Activated CD8-positive, alpha-beta memory T cell treated with anti-CD3 and anti-CD28 coated beads, Interleukin-2, amount 50 U/mL, for 1 hour (primary cell): ENCODE measurements around the gene HYCC1.
"Not testable (repeated sequence)": the region's sequence is repeated elsewhere in the genome, so short reads cannot be mapped to it uniquely, and the experiment has no call there.

Experiments
- DNase-seq: peaks from one replicate; pipeline ENCODE4 v3.0.0-alpha.2; 2020; ENCODE audit errors: extremely low read depth

Gene HYCC1

GRCh38 chr7:23013715-23014649 lies at the start of gene HYCC1:
TSS of gene HYCC1 (minus strand) at chr7:23014130. CDS start at chr7:22991111, 23,019 bp downstream.
- peak; percentile 97 for DNase-seq

DNA sequence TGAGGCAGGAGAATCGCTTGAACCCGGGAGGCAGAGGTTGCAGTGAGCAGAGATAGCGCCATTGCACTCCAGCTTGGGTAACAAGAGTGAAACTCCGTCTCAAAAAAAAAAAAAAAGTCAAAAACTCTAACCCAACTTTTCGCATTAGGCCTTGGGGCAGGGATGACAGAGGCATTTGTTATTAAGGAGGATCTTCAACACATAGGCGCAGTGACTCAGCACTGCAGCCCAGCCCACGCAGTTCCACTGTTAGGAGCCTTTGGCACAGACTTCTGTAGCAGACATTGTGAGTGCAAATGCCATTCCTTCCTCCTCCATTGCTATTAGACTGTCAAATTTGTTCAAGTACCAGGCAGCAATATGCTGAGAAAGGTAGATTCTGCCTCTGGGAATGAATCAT lies 48.5 kb upstream of the HYCC1 start:
- DNase-seq = no peak

- no peak for DNase-seq
These were observed 47.4 kb upstream of the HYCC1 start for GRCh38 chr7:23061327-23061726.

DNA sequence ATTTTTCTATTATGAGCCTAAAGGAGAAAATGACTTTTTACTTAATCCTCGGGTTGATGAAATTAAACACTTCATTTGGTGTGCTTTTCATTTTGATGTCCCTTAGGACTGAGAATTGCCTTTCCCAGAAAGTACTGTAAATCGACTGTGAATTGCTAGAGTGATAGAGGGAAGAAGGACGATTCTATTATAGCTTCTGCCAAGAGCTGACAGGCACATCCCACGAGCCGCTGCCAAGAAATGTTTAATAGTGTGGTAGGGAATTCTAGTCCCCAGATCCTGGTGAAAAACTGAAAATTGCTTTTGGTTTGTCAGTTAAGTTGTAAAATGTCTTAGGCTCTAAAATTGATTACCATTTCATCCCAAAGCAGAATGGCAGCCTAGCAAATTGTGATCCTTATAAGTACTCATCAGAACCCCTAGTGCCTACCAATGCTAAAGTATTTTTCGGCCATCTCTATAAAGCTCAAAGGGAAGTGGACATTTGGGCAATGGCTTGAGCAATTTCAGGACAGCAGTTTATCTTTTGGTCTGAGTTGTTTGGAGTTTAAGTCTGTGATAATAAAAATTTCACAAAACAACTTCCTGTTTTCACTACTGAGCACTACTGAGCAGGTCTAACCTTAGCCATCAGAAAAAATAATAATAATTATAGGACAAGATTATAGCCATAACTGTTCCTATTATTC lies 44.6 kb upstream of the HYCC1 start:
- no peak for DNase-seq

- DNase-seq = peak; percentile 16
These were observed 41.8 kb upstream of the HYCC1 start for GRCh38 chr7:23055582-23056178.

GRCh38 chr7:23051124-23051485 lies 37.2 kb upstream of the HYCC1 start:
- not testable (repeated sequence) for DNase-seq

DNA sequence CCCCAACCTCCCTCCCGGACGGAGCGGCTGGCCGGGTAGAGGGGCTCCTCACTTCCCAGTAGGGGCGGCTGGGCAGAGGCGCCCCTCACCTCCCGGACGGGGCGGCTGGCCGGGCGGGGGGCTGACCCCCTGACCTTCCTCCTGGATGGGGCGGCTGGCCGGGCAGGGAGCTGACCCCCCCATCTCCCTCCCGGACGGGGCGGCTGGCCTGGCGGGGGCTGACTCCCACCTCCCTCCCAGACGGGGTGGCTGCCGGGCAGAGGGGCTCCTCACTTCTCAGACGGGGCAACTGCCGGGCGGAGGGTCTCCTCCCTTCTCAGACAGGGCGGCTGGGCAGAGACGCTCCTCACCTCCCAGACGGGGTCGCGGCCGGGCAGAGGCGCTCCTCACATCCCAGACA lies 32.4 kb upstream of the HYCC1 start:
- DNase-seq = not testable (repeated sequence)

- DNase-seq = not testable (repeated sequence)
These were observed 31.2 kb upstream of the HYCC1 start for GRCh38 chr7:23045086-23045485.

DNA sequence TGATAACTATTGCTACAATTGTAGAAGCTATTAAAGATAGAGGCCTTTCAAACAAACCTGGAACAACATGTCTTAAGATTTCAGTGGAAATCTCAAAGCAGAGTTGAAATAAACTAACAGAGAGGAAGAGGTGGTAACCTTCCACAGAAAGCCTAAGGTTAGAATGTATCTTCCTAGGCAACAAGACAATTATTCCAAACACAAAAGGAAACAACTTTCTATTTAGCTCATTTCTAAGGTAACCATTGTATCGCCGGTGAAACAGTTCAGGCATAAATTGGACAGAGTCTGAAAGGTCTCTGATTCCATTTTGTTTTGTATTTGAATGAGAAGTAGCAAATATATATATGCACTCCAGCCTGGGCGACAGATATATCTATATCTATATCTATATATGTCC lies 30.7 kb upstream of the HYCC1 start:
- no peak for DNase-seq

DNA sequence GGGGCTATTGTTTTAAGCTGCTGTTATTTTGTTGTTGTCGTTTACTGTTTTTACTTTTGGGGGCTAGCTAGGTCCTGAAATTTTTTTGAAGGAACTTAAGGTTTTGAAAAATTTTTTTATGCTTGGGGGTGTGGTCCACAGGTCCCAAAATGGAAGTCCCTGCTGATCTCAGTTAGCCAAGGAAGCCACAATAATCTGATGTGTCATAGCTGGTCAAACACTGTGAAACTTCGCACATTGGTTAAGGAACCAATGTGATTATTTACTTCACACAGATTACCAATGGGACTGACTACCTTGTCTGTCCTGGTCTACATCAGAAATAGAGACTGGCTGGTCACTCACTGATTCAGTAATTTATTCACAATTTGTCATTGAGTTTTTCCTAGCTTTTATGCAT lies 29.5 kb upstream of the HYCC1 start:
- DNase-seq = no peak

DNA sequence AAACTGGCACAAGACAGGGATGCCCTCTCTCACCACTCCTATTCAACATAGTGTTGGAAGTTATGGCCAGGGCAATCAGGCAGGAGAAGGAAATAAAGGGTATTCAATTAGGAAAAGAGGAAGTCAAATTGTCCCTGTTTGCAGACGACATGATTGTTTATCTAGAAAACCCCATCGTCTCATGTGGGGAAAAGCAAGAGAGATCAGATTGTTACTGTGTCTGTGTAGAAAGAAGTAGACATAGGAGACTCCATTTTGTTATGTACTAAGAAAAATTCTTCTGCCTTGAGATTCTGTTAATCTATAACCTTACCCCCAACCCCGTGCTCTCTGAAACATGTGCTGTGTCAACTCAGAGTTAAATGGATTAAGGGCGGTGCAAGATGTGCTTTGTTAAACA lies 25.7 kb upstream of the HYCC1 start:
- DNase-seq = not testable (repeated sequence)

- DNase-seq = not testable (repeated sequence)
These were observed 21.8 kb upstream of the HYCC1 start for GRCh38 chr7:23035542-23036371.

GRCh38 chr7:23027261-23027660 lies 13.3 kb upstream of the HYCC1 start:
- no peak for DNase-seq

GRCh38 chr7:23026164-23026563 lies 12.2 kb upstream of the HYCC1 start:
- no peak for DNase-seq

DNA sequence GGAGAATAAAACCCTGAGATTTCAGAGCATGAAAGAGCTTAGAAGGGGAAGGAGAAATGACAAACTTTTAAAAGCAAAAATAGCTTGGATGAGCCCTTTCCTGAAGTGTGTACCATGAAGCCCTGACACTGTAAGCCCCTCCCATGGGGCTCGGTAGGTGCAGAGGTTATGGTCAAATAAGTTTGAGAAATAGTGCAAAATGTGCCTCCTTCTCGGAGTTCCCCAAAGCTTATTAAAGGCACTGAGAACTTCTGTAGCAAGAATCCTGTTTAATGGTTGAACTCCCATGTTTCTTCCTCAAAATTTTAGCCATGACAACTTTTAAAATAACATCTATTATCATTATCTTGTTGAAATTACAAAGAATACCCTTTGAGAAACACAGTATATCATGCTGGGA lies 10.5 kb upstream of the HYCC1 start:
- DNase-seq = no peak

GRCh38 chr7:23022851-23023250 lies 8.9 kb upstream of the HYCC1 start:
- DNase-seq = no peak

DNA sequence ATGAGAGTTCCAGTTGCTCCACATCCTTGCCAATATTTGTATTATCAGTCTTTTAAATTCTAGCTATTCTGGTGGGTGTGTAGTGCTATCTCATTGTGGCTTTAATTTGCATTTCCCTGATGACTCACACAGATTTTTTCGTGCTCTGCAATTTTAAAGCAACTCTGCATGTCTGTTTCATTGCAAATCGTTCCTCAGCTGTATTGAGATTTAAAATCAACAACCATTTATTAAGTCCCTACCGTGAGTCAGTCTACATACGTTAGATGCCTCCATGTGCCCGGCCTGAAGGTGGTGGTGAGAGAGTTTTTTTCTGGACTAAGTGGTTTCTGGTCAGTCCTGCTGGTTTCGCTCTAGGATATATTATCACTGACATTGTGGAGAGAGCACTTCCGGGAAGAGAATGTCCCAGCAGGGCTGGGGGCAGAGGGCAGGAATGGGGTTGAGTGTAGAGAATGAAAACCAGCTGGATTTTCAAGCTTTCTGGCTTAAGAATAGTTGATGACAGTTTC lies 8.4 kb upstream of the HYCC1 start:
- DNase-seq = no peak

- DNase-seq = no peak
These were observed 7.7 kb upstream of the HYCC1 start for GRCh38 chr7:23021596-23021995.

- DNase-seq = no peak
These were observed 6.9 kb upstream of the HYCC1 start for GRCh38 chr7:23020742-23021401.

DNA sequence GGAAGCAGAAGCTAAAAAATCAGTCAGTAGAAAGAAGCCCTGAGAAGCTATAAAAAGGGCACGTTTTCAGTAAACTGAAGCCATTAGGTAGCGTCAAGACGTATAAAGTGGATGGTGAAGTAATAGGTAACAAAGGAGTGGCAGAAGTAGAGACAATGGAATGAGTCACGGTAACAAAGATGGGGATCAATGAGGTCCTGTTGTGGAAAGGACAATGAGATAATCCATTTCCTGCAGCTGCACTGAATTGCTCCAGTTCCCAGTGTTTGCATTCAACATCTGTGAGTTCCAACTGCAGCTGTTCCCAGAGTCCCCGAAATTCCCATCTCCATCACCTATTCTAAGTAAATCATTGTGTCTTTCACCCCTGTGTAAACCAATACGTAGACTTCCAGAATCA lies 4.8 kb upstream of the HYCC1 start:
- DNase-seq = no peak

- no peak for DNase-seq
These were observed 3.4 kb upstream of the HYCC1 start for GRCh38 chr7:23017309-23017708.
